ENCODE measurements around the gene DHRS7B.
"Not testable (repeated sequence)": the region's sequence is repeated elsewhere in the genome, so short reads cannot be mapped to it uniquely, and the experiment has no call there.

DHRS7B gene, protein sequence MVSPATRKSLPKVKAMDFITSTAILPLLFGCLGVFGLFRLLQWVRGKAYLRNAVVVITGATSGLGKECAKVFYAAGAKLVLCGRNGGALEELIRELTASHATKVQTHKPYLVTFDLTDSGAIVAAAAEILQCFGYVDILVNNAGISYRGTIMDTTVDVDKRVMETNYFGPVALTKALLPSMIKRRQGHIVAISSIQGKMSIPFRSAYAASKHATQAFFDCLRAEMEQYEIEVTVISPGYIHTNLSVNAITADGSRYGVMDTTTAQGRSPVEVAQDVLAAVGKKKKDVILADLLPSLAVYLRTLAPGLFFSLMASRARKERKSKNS

DNA sequence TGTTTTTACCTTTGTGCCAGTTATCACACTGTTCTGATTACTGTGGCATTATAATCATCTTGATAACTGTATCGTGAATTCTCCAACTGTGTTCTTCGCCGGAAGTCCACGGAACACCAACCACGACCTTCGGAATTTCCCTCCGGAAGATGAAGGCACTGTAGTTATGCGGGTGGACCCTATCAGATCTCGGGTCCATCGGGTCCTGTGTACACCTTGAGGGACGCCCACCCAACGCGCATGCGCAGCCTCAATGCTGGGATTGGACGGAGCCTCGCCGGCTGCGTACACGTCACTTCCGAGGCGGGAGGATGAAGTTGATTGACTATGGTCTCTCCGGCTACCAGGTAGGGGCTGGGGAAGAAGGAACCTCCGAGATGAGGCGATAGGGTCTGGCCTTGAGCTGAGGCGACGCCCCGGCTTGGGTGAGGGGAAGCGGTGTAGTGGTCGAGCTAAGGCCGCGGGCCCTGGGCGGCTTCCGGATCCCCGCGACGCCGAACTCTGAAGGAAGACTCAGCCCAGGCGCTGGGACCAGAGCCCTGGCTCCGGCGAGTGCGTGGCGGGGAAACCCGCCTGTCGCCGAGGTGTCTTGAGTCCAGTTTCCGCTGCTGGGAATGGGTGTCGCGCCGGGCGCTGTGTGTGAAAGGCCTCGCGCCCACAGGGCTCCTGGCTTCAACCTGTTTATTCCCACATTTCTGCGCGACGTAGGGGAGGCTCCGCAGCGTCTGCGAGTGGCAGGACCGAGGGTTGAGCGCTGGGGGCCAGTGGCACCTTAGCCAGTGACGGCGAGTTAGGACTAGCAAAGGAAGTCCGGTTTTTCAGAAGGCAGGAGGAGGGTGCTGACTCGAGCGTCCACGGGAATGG is at the start of gene DHRS7B:
Gene DHRS7B, plus strand, starts transcription at position 320 of the 864 bp plus-strand sequence. Its CDS starts 8 bp downstream, at position 328.
- DNase-seq (ENCODE audit: low read depth, low spot score) = peak; percentile 94

DNA sequence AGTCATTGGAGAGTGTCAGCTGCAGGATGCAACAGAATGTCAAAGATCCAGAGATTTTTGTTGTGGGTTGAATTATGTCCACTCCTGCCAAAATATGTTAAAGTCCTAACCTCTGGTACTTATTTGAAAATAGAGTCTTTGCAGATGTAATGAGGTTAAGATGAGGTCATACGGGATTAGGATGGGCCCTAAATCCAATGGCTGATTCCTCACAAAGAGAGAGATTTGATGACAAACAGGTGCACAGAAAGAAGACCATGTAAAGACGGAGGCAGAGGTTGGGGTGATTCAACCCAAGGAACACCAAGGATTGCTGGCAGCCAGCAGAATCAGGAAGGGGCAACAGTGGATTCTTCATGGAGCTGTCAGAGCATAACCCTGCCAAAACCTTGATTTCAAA is 49.5 kb upstream of the DHRS7B start:
- no peak for DNase-seq (ENCODE audit: low read depth, low spot score)

DNA sequence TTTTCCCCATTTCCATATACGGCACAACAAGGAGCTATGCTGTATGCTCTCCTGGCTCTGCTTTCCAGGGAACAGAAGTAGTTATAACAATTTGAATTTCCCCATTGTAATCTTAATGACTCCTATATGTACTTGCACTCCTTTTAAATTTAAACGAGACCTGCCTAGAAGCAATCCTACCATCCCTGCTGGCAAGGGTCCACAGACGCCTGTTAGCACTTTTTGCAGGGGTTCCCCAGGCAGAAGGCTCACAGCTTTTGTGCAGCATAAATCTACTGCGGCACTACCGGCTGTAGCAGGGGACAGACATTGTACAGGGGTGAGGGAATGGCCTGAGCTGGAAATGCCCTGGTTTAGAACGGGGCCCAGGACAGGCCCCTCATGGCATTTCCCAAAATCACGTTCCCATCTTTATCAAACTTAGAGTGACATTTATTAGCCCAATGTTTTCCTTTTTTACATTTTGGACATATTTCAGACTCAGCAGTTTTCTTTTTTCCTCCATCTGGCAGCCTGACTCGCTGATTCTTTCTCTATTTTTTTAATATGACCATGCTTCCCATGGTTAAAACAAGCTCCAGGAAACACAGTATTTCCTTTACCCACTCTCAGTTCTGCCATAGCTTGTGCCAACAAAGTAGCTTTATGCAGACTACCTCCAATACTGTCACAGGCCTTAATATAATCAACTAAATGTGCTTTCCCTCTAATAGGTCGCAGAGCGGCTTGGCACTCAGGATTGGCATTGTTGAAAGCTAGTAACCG is 48.6 kb upstream of the DHRS7B start:
- DNase-seq (ENCODE audit: low read depth, low spot score) = no peak

DNA sequence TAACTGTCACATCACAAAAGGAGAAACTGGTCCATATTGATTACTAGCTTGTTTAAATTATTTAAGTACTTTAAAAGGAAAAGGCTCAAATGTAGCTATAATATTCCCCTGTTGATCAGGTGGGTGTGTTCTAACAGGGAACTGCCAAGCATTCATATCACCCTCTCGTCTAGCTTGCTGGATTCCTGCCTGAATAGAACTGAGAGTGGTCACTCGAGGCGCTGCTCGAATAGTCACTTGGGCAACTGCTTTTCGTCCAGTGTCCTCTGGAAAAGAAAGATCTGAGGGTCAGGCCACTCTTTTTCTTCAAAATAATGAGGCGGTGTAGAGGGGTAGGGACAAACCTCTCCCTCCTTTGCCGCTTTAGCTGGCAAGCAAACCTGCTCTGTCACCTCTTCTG is 47.6 kb upstream of the DHRS7B start:
- no peak for DNase-seq (ENCODE audit: low read depth, low spot score)

DNA sequence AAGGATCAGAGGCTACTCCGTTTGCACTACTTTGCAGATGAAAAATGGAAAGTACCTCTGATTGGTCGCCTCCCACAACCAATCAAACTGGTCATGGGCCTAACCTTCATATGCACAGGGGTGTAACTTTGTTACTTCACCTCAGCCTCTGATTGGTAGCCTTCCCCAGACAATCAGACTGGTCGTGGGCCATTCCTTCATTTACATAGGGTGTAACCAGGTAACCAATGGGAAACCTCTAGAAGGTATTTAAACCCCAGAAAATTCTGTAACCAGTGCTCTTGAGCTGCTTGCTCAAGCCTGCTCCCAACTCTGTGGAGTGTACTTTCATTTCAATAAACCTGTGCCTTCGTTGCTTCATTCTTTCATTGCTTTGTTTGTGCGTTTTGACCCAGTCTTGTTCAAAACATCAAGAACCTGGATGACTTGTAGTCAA is 44.7 kb upstream of the DHRS7B start:
- DNase-seq (ENCODE audit: low read depth, low spot score) = no peak

DNA sequence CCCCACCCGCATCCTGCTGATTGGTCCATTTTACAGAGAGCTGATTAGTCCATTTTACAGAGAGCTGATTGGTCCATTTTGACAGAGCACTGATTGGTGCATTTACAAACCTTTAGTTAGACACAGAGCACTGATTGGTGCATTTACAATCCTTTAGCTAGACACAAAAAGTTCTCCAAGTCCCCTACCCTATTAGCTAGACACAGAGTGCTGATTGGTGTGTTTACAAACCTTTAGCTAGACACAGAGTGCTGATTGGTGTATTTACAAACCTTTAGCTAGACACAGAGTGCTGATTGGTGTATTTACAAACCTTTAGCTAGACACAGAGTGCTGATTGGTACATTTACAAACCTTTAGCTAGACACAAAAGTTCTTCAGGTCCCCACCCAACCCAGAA is 41.5 kb upstream of the DHRS7B start:
- DNase-seq (ENCODE audit: low read depth, low spot score) = not testable (repeated sequence)

DNA sequence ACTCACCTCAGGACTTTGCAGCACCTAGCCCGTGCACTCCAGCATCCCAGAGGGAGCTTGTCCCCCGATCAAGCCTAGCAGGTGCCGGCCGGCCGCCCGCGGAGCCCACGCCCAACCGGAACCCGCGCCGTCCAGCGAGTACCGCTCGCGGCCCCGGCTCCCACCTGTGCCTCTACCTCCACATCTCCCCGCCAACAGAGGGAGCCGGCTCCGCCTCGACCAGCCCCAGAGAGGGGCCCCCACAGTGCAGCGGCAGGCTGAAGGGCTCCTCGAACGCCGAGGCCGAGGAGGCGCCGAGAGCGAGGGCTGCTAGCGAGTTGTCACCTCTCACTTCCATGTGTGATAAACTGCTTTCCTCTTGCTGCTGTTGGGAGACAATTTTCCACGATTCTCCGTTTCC is 41.1 kb upstream of the DHRS7B start:
- DNase-seq (ENCODE audit: low read depth, low spot score) = no peak

DNA sequence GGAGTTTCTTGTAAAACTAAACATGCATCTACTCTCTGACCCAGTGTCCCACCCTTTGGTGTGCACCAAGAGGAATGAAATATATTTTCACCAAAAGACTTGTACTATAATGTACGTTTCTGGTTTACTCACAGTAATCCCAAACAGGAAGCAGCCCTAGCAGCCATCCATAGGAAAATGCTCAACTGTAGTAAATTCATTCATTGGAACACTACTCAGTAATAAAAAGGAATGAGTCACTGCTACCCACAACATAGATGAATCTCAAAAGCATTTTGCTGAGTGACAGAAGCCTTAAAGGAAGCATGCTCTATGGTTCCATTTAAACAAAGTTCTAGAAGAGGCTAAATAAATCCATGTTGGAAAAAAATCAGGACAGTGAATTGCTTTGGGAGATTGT is 37.6 kb upstream of the DHRS7B start:
- DNase-seq (ENCODE audit: low read depth, low spot score) = no peak

DNA sequence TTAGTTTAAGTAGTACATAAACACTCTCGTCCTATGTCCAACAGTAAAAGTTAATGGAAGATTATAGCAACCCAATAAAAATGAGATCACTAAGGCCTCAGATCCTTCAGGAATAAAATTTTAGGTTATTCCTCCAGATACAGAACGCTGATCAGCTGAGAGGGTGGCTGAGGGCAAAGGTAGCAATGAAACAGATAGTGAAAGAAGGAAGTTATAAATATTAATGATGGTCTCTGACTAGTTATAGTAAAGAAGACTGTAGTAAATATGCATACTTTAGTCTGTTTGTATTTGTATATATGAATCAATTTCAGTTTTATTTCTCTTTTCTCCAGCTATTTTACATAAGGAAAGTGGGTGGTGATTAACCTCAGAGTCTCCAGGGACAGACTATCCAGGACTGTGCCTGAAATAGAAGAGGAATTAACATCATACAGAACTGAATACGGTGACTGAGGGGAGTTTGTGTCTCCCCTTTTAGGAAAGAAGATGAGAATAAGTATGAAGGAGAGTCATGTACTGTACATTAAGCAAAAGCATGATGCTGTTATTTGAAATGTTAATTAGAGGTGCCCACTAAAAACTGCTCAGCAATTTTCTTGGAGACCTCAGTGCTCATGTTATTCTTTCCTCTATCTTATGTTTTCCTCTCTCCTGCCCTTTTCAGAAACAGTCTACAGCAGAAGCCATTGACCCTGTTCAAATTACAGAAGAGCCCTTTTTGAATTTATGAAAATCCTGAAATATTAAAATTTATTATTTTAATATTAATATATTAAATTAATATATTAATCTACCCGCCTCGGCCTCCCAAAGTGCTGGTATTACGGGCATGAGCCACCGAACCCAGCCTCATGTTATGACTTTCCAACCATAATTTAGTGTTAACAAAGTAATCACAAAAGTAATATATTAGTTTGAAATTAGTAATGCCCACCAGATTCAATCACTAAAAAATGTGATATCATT is 36.5 kb upstream of the DHRS7B start:
- DNase-seq (ENCODE audit: low read depth, low spot score) = no peak

DNA sequence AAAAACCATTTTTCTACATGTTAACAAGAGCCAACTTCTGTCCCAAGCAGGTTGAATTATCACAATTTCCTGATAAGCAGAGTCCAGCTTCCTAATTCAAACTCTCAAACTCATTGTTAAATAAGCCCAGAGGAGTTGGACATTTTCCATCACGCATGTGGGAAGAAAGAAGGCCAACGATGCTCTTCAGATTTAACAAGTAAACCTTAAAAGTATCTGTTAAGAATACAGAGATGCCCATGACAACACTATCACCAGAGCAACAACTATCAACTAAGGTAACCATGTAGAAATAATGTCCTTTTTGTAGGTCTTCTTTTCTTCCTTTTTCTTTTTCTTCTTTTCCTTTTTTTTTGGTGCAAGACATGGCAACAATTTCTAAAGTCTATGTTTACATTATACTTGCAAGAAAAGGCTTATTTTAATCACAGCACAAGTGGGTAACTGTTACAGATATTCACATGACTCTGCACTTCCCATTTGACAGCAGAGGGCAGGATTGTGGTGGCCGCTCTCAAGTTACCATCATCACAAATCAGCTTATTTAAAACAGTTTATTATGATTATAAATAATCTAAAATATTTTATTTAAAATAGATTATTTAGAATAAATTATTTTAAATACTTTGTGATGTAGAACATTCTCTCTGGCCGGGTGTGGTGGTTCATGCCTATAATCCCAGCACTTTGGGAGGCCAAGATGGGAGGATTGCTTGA is 35.7 kb upstream of the DHRS7B start:
- no peak for DNase-seq (ENCODE audit: low read depth, low spot score)

DNA sequence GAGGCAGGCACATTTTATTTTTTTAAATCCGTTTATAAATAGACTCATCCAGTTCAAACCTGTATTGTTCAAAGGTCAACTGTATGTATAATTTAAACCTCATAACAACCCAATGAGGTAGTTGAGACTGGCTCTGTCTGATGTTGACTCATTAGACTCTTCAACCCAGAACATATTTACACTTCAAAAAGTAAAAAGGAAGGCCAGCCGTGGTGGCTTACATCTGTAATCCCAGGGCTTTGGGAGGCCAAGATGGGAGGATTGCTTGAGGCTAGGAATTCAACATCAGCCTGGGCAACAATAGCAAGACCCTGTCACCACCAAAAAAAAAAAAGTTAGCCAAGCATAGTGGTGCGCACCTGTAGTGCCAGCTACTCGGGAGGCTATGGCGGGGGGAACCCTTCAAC is 32.5 kb upstream of the DHRS7B start:
- DNase-seq (ENCODE audit: low read depth, low spot score) = no peak

DNA sequence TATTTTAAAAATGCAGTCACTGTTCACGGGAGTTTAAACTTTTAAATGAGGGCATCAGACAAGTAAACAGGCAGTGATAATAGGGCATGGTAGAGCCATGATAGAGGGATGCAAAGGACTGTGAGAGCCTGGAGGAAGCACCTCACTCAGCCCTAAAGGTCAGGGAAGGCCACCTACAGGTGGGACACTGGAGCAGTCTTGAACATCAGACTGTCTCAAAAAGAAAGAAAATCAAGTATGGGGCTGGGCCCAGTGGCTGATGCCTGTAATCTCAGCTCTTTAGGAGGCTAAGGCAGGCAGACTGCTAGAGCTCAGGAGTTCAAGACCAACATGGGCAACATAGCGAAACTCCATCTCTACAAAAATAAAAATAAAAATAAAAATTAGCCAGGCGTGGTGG is 31.0 kb upstream of the DHRS7B start:
- no peak for DNase-seq (ENCODE audit: low read depth, low spot score)

DNA sequence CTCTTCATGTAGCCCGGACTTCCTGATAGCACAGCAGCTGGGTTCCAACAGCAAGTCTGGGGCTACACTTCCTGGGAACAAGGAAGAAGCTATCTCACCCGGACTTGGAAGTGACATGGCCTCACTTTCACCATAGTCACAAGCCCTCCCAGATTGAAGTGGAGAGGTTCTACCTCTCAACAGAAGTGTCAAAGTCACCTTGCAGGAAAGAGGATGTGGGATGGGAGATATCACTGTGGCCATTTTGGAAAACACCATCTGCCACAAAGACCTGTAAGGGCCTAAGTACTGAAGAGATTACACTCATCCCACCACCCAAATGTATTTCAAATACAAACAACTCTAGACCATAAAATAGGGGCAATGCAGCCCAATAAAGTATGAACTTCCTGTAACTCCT is 29.9 kb upstream of the DHRS7B start:
- DNase-seq (ENCODE audit: low read depth, low spot score) = no peak

DNA sequence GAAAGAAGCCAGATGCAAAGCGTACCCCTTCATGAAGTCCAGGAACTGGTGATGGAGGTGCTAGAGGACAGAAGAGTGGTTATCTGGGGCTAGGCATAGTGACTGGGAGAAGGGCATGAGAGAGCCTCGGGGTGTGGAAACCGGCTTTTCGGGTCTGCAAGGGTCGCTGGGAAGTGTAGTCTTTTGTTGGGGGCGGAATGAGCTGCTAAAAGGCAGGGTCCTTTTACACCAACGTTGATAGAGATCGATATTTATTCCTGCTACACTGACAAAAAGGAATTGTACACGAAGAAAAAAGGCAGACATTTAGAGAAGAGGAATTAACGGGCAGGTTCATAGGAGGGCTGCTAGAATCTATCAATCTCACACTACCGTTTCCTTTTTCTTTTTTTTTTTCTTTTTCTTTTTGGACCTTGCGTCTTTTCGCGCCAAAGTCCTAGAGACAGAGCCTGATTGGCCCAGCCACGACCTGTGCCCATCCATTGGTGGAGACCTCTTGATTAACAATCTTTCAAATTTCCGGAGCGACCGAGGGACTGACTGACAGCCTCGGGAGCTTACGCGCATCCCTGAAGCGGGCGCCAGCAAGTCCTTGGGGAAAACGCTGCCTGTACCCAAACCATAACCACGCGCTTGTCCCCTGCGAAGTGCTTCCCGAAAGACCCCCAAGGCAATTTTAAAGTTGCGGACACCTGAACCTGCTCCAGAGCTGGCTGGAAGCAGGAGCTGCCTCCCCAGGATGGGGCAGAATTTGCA is 27.7 kb upstream of the DHRS7B start:
- DNase-seq (ENCODE audit: low read depth, low spot score) = peak; percentile 27

DNA sequence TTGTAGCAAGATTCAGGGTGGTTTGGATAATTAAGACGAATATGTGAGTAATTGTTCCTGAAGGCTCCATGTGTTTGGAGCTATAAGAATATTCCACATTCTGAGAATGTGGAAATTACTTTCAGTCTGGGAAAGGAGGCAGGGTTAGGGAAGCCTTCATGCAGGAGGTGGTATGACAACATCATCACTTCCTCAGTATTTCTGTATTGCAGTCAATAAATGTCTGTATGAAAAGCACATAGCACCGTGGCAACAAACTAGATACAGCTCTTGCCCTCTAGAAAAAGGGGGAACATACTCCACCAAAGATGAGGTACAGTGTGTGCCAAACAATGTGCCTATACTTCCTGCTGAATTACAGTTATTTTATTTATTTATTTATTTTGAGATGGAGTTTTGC is 26.1 kb upstream of the DHRS7B start:
- no peak for DNase-seq (ENCODE audit: low read depth, low spot score)

DNA sequence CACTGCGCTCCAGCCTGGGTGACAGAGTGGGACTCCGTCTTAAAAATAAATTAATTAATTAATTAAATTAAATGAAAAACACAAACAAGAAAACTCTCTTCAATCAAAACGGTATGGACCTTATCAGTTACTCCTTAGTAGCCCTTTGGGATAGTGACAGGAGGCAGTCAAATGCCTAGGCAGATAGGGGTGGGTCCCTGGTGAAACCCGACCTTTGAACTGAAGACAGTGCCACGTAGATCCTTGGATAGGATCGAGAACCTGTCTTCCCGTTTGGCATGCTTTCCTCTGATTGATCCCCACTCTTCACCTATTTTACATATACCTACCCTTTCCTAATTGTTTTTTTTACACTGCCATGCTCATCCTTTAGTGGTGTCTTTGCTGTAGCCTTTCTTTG is 22.2 kb upstream of the DHRS7B start:
- no peak for DNase-seq (ENCODE audit: low read depth, low spot score)

DNA sequence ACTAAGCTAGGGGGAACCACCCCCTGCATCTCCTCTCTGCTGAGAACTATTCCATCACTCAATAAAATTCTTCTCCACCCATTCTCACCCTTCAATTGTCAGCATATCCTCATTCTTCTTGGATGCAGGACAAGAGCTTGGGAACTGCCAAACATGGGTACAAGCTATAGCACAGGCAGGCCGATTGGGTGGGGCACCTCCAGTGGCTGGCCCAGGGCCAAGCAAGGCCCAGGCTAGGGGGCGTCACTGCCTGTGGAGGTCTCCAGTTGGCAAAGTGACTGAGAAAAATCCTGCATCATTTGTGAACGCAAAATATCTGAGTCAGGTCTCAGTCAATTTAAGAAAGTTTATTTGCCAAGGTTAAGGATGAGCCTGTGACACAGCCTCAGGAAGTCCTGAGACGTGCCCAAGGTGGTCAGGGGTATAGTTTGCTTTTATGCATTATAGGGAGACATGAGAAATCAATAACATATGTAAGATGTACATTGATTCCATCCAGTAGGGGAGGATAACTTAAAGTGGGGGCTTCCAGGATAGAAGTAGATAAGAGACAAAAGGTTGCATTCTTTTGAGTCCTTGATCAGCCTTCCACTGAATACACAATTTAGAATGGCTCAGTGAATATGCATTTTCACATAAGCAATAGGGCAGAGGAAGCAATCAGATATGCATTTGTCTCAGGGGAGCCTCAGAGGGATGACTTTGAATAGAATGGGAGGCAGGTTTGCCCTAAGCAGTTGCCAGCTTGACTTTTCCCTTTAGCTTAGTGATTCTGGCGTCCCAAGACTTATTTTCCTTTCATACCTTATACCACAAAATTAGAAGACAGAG is 21.5 kb upstream of the DHRS7B start:
- no peak for DNase-seq (ENCODE audit: low read depth, low spot score)

DNA sequence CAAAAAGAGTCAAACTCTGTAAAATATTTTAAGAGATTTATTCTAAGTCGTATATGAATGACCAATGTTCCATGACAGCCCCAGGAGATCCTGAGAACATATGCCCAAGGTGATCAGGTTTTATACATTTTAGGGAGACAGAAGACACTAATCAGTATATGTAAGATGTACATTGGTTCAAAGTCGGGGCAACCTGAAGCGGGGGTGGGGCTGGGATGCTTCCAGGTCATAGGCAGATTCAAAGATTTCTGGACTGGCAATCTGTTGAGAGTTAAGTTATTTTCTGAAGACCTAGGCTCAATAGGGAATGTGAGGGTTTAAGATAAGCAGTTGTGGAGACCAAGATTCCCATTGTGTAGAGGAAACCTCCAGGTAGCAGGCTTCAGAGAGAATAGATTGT is 20.4 kb upstream of the DHRS7B start:
- DNase-seq (ENCODE audit: low read depth, low spot score) = no peak

Data from activated naive CD8-positive, alpha-beta T cell treated with anti-CD3 and anti-CD28 coated beads, Interleukin-2, amount 50 U/mL, for 16 hours (primary cell).